HG03135 (cell line): ENCODE results near the gene MAGI2.

Experiments used
- ATAC-seq: cut with Tn5 transposase; IDR thresholded peaks from one replicate; pipeline ENCODE4 v1.9.1; 2021; ENCODE audit warnings: mild to moderate bottlenecking, moderate library complexity; ENCODE audit not compliant: unreplicated experiment

The MAGI2 gene

GRCh38 chr7:77989981-77990566 lies 1463.4 kb downstream of the MAGI2 start:
- ATAC-seq, result no peak

GRCh38 chr7:77985974-77986339 lies 1467.5 kb downstream of the MAGI2 start:
- ATAC-seq, result no peak

GRCh38 chr7:77985232-77985973 lies 1468.1 kb downstream of the MAGI2 start:
- no peak for ATAC-seq

- ATAC-seq, result no peak
Observed at GRCh38 chr7:77983973-77984372, 1469.5 kb downstream of the MAGI2 start.

- no peak for ATAC-seq
Observed at GRCh38 chr7:77982926-77983550, 1470.4 kb downstream of the MAGI2 start.

GRCh38 chr7:77980087-77980713 lies 1473.3 kb downstream of the MAGI2 start:
- ATAC-seq, result no peak

GRCh38 chr7:77979219-77979618 lies 1474.2 kb downstream of the MAGI2 start:
- ATAC-seq, result no peak

GRCh38 chr7:77975672-77976480 lies 1477.6 kb downstream of the MAGI2 start:
- ATAC-seq, result no peak

GRCh38 chr7:77971726-77972125 lies 1481.7 kb downstream of the MAGI2 start:
- no peak for ATAC-seq

GRCh38 chr7:77967429-77967828 lies 1486.0 kb downstream of the MAGI2 start:
- no peak for ATAC-seq
